CD4-positive, alpha-beta T cell treated with Interleukin-6 at 100 ng/mL for 8 hours (primary cell): ENCODE measurements around the gene GLP2R.

Experiments used
- DNase-seq: peaks from one replicate; pipeline ENCODE4 v3.0.0-alpha.2; 2020; ENCODE audit warnings: mixed read lengths, low spot score

Gene GLP2R

DNA sequence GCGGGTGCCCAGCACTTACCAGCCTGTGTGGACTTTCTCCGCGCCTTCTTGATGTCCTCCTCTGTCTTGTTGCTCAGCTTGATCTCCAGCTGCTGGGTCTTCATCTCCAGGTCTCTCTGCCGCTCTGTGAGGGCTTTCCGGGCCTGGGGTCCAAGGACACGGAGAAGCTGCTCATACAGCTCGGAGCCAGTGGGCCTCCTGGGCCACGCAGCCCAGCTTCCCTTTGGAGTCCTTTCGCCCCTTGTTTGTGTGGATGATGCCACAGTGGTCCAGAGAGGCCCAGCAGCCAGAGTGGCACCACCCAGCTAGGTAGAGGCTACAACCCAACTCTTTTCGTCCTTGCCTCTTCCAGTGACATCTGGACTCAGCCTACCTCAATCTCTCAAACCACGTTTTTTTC is 99.7 kb downstream of the GLP2R start:
- DNase-seq: no peak

GRCh38 chr17:9926150-9926804 is 100.6 kb downstream of the GLP2R start:
- DNase-seq: no peak

GRCh38 chr17:9928601-9929333 is 103.0 kb downstream of the GLP2R start:
- no peak for DNase-seq

DNA sequence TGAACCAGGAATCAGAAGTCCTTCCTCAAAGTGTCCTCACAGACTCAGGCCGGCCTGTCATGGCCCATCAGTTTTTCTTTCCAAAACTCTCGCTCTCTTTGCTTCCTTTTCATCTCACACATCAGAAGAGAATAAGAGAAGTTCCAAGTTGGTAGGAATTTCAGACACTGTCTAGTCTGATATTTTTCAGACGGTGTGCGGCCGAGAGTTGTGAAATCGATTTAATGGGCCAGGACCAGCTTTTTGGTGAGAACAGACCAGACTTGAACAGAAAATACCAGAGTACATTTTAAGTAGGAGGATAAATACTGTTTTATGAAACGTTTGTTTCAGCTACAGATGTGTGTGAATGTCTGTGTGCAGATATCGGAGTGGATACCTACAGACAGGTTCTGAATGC is 104.1 kb downstream of the GLP2R start:
- DNase-seq: no peak

- DNase-seq: no peak
Measured at GRCh38 chr17:9931144-9931741, 105.5 kb downstream of the GLP2R start.

DNA sequence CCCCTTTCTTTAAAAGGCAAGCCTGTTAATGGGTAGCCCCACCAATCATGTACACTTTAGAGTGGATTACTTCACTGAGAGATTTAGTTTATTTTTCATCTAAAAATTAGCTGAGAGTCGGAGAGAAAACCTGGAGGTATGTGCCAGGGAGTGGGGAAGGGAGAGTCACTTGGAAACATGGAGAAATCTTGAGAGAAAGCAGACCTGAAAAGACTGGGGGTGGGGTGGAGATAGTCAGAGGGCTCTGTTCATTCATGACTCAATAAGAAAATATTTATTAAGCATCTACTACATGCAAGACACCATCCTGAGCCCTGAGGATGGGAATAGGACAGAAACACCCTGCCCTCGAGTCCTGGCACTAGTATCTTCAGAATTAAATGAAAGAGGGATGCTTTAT is 106.8 kb downstream of the GLP2R start:
- DNase-seq: no peak

DNA sequence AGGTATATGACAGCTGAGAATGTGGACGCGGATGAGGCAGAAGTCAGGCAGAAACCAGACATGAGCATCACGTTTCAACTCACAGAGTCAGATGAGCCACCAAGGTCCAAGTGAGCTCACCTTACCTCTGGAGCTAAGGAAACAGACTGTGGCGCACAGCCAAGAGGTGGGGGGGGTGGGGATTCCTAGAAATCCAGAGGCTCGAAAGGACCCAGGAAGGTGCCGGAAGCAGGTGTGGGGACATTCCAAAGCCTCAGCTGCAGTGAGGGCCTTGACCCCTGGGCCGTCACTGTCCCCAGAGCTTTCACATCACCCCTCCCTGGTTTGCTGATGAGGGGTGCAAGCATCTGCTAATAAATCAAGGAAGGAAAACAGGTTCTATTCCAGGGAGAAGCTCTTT is 108.6 kb downstream of the GLP2R start:
- DNase-seq: no peak

- DNase-seq: no peak
Measured at GRCh38 chr17:9935408-9935807, 109.7 kb downstream of the GLP2R start.

DNA sequence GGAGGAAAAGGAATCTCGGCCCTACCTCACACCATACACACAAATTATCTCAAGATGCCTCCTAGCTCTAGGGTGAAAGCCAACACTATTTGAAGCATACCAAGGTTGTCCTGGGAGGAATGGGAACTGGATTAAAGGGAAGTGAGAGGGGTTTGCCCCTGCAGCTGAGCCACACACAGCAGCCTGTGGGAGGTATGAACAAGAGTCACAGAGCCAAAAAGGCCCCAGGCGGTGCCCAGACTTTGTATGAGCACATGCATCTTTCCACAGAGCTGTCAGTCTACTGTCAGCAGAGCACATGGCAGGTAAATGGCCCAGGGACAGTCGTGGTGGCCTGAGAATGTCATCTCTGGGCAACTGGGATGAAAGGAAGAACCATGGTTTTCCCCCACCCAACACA is 110.4 kb downstream of the GLP2R start:
- DNase-seq: no peak

GRCh38 chr17:9937241-9937761 is 111.6 kb downstream of the GLP2R start:
- DNase-seq: no peak

DNA sequence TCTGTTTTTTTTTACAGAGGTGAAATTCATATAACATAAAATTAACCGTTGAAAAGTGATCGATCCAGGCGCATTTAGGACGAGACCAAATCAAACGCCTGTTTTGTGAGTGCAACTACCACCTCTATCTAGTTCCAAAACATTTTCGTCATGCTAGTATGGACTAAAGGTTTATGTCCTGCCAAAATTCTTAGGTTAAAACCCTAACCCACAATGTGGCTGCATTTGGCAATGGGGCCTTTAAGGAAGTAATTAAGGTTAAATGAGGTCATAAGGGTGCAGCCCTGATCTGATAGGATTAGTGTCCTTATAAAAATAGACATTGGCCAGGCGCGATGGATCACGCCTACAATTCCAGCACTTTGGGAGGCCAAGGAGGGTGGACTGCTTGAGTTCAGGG is 112.2 kb downstream of the GLP2R start:
- no peak for DNase-seq

DNA sequence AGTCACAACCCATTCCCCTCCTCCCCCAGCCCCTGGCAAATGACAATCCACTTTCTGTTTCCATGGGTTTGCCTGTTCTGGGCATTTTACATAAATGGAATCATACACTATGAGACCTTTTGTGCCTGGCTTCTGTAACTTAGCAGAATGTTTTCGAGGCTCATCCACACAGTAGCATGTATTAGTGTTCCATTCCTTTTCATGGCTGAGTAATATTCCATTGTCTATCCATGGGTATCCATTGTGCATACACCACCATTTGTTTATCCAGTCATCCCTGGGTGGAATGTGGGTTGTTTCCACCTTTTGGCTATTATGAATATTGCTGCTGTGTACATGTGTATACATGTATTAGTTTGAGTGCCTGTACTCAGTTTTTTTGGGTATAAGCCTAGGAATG is 113.0 kb downstream of the GLP2R start:
- no peak for DNase-seq

DNA sequence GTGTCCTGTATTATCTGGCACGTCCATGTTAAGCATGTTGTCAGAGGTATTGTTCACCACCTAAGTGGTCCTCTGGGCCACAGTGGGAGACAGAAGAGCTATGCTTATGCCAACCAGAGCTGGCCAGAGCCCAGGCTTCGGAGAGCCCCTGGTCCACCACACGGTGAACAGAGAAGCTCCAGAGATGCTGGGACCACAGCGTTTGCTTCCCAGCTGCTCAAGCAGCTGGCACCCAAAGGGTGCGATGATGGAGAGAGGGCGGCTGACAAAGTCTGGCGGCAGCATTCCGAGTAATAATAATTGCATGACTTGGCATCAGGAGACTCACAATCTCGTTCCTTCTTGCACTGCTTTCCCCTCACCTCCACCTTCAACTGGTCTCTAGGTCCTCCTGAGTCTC is 115.1 kb downstream of the GLP2R start:
- no peak for DNase-seq

GRCh38 chr17:9941305-9941704 is 115.6 kb downstream of the GLP2R start:
- DNase-seq: no peak
